ENCODE measurements around the gene MLXIP.

DNA sequence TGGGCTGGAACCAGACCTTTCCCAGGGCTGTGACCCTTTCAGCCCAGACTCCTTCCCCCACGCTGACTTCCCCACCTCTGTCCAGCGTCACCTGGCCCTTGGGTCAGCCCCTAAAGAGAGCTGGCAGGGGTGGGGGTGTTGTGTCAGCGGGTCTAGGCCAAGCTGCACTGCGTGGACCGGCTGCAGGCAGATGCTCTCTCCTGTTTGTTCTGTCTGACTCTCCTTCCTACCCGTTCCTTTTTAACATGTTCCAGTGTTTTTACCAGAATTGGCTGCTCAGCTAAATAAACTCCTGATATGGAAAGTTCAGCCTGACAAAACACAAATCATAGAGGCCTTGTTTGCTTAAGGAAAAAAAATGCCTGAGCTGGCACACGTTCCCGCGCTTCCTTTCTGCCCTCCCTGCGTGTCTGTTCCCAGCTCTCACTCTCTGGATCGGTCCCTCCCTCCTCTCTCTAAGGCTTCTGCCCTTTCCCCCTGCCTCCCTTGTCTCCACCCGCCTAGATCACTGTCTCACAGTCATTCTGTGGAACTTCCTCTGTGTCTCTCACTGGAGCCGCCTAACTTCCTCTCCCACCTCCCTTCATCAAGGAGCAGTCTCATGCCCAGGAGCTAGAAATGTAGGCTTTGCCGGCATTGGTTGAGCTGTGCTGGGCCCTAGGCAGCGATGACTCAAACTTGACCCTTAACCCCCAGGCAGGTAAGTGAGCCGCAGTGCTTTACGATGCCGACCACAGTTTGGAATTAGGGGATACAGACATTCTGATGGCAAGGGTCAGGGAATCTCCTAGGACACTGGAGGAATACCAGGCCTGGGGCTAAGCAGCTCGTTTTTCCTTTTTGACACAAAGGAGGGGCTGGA, 15.5 kb upstream of the MLXIP start:
- TF ChIP-seq, protein P1, sequence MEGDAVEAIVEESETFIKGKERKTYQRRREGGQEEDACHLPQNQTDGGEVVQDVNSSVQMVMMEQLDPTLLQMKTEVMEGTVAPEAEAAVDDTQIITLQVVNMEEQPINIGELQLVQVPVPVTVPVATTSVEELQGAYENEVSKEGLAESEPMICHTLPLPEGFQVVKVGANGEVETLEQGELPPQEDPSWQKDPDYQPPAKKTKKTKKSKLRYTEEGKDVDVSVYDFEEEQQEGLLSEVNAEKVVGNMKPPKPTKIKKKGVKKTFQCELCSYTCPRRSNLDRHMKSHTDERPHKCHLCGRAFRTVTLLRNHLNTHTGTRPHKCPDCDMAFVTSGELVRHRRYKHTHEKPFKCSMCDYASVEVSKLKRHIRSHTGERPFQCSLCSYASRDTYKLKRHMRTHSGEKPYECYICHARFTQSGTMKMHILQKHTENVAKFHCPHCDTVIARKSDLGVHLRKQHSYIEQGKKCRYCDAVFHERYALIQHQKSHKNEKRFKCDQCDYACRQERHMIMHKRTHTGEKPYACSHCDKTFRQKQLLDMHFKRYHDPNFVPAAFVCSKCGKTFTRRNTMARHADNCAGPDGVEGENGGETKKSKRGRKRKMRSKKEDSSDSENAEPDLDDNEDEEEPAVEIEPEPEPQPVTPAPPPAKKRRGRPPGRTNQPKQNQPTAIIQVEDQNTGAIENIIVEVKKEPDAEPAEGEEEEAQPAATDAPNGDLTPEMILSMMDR (tag by site-specific recombination; IDR thresholded peaks at IDR 0.05), result no peak
- TF ChIP-seq, protein P2, sequence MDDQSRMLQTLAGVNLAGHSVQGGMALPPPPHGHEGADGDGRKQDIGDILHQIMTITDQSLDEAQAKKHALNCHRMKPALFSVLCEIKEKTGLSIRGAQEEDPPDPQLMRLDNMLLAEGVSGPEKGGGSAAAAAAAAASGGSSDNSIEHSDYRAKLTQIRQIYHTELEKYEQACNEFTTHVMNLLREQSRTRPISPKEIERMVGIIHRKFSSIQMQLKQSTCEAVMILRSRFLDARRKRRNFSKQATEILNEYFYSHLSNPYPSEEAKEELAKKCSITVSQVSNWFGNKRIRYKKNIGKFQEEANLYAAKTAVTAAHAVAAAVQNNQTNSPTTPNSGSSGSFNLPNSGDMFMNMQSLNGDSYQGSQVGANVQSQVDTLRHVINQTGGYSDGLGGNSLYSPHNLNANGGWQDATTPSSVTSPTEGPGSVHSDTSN (CRISPR knock-in tag; IDR thresholded peaks at IDR 0.05), result no peak
- TF ChIP-seq, protein P3, sequence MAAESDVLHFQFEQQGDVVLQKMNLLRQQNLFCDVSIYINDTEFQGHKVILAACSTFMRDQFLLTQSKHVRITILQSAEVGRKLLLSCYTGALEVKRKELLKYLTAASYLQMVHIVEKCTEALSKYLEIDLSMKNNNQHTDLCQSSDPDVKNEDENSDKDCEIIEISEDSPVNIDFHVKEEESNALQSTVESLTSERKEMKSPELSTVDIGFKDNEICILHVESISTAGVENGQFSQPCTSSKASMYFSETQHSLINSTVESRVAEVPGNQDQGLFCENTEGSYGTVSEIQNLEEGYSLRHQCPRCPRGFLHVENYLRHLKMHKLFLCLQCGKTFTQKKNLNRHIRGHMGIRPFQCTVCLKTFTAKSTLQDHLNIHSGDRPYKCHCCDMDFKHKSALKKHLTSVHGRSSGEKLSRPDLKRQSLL (tag by site-specific recombination; IDR thresholded peaks at IDR 0.05), result no peak
- TF ChIP-seq ZBTB1 (tag by site-specific recombination; IDR thresholded peaks at IDR 0.05) (no peak), KLF9 (tag by site-specific recombination; IDR thresholded peaks at IDR 0.05; ENCODE audit: low read depth) (no peak), ZNF391 (tag by site-specific recombination; IDR thresholded peaks at IDR 0.05; ENCODE audit: borderline replicate concordance, low read depth) (no peak), ZNF510 (tag by site-specific recombination; IDR thresholded peaks at IDR 0.05; ENCODE audit: insufficient replicate concordance) (no peak), ZNF530 (tag by site-specific recombination; IDR thresholded peaks at IDR 0.05; ENCODE audit: low read depth) (no peak), SETDB1 (IDR thresholded peaks at IDR 0.05; ENCODE audit: insufficient read length, low read length) (no peak), ZNF555 (tag by site-specific recombination; conservative IDR thresholded peaks at IDR 0.05) (no peak), ZNF560 (tag by site-specific recombination; IDR thresholded peaks at IDR 0.05; ENCODE audit: borderline replicate concordance) (no peak), SALL2 (tag by site-specific recombination; IDR thresholded peaks at IDR 0.05; ENCODE audit: borderline replicate concordance) (no peak)
- TF ChIP-seq, protein P4, sequence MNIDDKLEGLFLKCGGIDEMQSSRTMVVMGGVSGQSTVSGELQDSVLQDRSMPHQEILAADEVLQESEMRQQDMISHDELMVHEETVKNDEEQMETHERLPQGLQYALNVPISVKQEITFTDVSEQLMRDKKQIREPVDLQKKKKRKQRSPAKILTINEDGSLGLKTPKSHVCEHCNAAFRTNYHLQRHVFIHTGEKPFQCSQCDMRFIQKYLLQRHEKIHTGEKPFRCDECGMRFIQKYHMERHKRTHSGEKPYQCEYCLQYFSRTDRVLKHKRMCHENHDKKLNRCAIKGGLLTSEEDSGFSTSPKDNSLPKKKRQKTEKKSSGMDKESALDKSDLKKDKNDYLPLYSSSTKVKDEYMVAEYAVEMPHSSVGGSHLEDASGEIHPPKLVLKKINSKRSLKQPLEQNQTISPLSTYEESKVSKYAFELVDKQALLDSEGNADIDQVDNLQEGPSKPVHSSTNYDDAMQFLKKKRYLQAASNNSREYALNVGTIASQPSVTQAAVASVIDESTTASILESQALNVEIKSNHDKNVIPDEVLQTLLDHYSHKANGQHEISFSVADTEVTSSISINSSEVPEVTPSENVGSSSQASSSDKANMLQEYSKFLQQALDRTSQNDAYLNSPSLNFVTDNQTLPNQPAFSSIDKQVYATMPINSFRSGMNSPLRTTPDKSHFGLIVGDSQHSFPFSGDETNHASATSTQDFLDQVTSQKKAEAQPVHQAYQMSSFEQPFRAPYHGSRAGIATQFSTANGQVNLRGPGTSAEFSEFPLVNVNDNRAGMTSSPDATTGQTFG (tag by site-specific recombination; IDR thresholded peaks at IDR 0.05; ENCODE audit: borderline replicate concordance), result no peak
- TF ChIP-seq, protein P5, sequence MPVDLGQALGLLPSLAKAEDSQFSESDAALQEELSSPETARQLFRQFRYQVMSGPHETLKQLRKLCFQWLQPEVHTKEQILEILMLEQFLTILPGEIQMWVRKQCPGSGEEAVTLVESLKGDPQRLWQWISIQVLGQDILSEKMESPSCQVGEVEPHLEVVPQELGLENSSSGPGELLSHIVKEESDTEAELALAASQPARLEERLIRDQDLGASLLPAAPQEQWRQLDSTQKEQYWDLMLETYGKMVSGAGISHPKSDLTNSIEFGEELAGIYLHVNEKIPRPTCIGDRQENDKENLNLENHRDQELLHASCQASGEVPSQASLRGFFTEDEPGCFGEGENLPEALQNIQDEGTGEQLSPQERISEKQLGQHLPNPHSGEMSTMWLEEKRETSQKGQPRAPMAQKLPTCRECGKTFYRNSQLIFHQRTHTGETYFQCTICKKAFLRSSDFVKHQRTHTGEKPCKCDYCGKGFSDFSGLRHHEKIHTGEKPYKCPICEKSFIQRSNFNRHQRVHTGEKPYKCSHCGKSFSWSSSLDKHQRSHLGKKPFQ (tag by site-specific recombination; IDR thresholded peaks at IDR 0.05), result no peak

All from HEK293 (cell line).